ENCODE measurements around the gene RANBP3. TPM values are rescaled to one million over a fixed set of nuclear protein-coding genes. Genes with fewer than 3 reads are reported as not detected.

The RANBP3 gene
- total RNA-seq, 4 donors from 2014 or later: 57.8 to 148 (median 82.7) TPM

DNA sequence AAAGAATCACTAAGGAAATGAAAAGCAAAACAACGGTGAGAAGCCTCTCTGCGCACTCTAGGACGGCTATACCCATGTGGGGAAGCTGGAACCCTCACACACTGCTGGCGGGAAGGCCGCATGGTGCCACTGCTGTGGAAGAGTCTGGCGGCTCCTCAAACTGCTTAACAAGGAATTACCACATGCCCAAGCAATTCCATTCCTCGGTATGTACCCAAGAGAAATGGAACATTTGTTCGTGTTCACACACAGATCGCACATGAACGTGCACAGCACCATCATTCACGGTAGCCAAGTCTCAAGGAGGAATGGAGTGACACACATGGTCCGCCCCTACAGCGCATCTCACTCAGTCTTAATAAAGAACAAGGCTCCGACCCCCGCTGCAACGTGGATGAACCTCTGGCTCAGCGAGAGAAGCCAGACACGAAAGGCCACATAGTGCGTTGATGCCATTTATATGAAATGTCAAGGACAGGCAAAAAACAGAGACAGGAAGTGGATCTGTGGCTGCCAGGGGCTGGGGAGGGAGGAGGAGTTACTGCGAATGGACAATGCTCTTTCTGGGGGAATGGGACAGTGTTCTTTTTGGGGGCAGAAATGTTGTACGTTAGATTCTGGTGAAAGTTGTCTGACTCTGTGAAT lies 56.3 kb downstream of the RANBP3 start:
- Histone ChIP-seq H3K27ac (no peak overlapping the region), H3K36me3 (peaks cover 61 to 79% of the 10 kb centered on the region in 2 donors), H3K27me3 (no peaks in the 10 kb centered on the region), H3K9me3 (no peaks in the 10 kb centered on the region), H3K4me1 (peaks cover 4 to 8% of the 10 kb centered on the region in 2 donors), H3K4me3 (replicated peaks in 1 of 3) (no peak overlapping the region)
- 87 to 96% methylated on average over 21 of the region's 21 CpGs for WGBS, 2 donors
- intact Hi-C loops (cut with DNase I): no loop called here
- TF ChIP-seq POLR2A (IDR thresholded peaks at IDR 0.05): no peak
- TF ChIP-seq, protein P1, sequence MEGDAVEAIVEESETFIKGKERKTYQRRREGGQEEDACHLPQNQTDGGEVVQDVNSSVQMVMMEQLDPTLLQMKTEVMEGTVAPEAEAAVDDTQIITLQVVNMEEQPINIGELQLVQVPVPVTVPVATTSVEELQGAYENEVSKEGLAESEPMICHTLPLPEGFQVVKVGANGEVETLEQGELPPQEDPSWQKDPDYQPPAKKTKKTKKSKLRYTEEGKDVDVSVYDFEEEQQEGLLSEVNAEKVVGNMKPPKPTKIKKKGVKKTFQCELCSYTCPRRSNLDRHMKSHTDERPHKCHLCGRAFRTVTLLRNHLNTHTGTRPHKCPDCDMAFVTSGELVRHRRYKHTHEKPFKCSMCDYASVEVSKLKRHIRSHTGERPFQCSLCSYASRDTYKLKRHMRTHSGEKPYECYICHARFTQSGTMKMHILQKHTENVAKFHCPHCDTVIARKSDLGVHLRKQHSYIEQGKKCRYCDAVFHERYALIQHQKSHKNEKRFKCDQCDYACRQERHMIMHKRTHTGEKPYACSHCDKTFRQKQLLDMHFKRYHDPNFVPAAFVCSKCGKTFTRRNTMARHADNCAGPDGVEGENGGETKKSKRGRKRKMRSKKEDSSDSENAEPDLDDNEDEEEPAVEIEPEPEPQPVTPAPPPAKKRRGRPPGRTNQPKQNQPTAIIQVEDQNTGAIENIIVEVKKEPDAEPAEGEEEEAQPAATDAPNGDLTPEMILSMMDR (IDR thresholded peaks at IDR 0.05): no peak
- no peak for DNase-seq

DNA sequence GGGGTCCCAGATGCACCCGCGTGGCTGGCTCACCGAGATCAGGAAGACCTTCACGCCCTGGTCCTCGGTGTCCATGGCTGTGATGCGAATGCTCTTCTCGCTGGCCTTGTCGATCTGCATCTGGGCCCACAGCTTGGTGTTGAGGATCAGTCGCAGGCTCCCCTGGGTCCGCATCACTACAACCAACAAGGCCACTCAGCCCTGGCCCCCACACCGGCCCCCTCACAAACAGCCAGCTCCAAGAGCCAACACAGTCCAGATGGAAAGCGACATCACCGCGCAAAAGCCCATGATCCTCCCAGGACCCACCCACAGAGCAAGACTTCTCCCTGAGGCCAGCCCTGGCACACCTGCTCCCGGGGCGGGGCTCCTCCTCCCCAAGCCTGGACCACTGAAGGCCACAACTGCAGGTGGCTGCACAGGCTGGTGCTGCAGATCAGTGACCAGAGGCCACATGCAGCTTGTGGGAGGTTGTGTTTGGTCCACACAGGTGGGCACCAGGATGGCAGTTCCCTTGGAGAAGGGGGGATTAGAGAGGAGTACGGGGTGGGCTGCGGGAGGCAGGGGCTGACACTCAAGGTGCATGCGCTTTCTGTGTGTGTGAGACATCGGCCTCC lies 59.4 kb downstream of the RANBP3 start:
- DNase-seq: no peak
- intact Hi-C loops (cut with DNase I): no loop called here
- H3K4me1 ChIP-seq: peaks cover 26 to 29% of the 10 kb centered on the region in 2 donors
- no peak overlapping the region for H3K27ac ChIP-seq
- TF ChIP-seq, protein P1 (IDR thresholded peaks at IDR 0.05): no peak
- TF ChIP-seq POLR2A (IDR thresholded peaks at IDR 0.05): no peak
- WGBS, 2 donors: 95 to 97% methylated on average over 11 to 17 of the region's 20 CpGs
- no peaks in the 10 kb centered on the region for H3K9me3 ChIP-seq
- H3K27me3 ChIP-seq: no peaks in the 10 kb centered on the region
- peaks cover 46 to 59% of the 10 kb centered on the region in 2 donors for H3K36me3 ChIP-seq
- no peak overlapping the region for H3K4me3 ChIP-seq (replicated peaks in 1 of 3)

DNA sequence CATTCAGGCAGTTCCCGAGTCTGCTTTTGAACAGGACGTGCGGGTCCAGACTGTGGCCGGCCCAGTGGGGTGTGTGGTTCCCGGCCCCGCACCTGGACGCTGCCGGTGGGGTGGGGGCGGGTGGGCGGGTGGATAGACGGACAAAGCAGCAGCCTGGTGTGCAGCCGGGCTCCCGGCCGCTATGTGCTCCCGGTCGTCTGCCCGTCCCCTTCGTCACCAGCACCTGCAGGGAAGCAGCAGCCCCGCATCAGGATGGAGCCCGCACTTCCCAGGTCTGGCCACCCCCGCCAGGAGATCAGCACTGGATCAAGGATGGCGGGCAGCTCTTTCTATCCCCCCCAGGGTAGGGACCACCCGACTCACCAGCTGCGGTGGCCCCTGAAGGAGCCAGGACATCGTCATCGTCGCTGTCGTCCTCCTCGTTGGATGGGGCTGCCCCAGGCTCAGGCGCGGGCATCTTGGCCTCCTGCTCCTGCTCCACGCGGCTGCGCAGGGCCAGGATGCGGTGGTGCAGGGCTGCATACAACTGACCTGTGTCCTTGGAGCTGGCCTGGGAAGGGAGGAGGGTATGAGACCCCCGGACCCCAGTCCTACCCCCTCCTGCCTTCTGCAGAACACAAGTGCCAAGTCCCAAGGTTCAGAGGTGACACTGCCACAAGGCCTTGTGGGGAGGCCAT lies 60.4 kb downstream of the RANBP3 start:
- Histone ChIP-seq H3K27me3 (no peaks in the 10 kb centered on the region), H3K4me3 (replicated peaks in 1 of 3) (no peak overlapping the region), H3K36me3 (peaks cover 36 to 51% of the 10 kb centered on the region in 2 donors), H3K4me1 (peaks cover 26 to 30% of the 10 kb centered on the region in 2 donors), H3K9me3 (no peaks in the 10 kb centered on the region), H3K27ac (no peak overlapping the region)
- no peak for DNase-seq
- intact Hi-C loops (cut with DNase I): no loop called here
- 96 to 98% methylated on average over 9 to 31 of the region's 36 CpGs for WGBS, 2 donors
- no peak for TF ChIP-seq POLR2A (IDR thresholded peaks at IDR 0.05)
- TF ChIP-seq, protein P1 (IDR thresholded peaks at IDR 0.05): no peak

DNA sequence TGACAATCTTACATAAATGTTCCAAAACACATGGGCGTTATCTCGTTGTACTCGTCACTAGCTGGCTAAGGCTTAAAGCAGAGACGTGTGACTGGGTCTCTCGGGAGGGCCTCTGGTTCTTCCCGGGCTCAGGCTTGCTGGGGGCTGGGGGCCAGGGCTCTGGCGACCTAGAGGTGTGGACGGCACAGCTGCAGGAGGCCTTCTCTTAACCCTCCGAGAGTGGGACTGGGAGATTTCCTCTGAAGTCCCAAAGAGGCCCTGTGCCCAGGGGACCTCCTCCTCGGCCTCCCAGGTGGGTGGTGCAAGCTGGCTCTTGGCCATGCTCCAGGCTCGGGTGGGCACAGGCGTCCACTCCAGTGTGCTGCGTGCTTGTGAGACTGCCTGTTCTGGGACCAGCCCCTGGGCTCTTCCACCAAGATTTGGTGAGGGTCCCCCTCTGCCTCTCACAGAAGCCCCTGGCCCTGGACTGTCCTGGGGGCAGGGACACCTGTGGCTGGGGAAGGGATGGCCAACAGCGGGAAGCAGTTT lies 61.7 kb downstream of the RANBP3 start:
- H3K9me3 ChIP-seq: no peaks in the 10 kb centered on the region
- H3K4me3 ChIP-seq (replicated peaks in 1 of 3): no peak overlapping the region
- no peaks in the 10 kb centered on the region for H3K27me3 ChIP-seq
- H3K36me3 ChIP-seq: peaks cover 31 to 47% of the 10 kb centered on the region in 2 donors
- intact Hi-C loops (cut with DNase I): no loop called here
- TF ChIP-seq, protein P1 (IDR thresholded peaks at IDR 0.05): no peak
- TF ChIP-seq POLR2A (IDR thresholded peaks at IDR 0.05): no peak
- peaks cover 26 to 30% of the 10 kb centered on the region in 2 donors for H3K4me1 ChIP-seq
- no peak for DNase-seq
- H3K27ac ChIP-seq: peak overlapping the region in 2 of 3 donors; percentile 67 to 89
- WGBS, 2 donors: 46 to 70% methylated on average over 9 to 14 of the region's 14 CpGs

All from thyroid gland (tissue), 4 donors.